ENCODE data around the gene IFNGR1. TPM values are rescaled to one million over a fixed set of nuclear protein-coding genes. Genes with fewer than 3 reads are reported as not detected.

Gene IFNGR1
- total and polyA plus RNA-seq, 2 experiments from 2014 or later = 22.8 to 23.2 TPM

GRCh38 chr6:137216875-137217553 lies 2.2 kb downstream of the IFNGR1 start (continued):
- TF ChIP-seq EZH2 (IDR thresholded peaks at IDR 0.05; ENCODE audit: low read depth, unreplicated experiment) = no peak
- TF ChIP-seq, protein P1, sequence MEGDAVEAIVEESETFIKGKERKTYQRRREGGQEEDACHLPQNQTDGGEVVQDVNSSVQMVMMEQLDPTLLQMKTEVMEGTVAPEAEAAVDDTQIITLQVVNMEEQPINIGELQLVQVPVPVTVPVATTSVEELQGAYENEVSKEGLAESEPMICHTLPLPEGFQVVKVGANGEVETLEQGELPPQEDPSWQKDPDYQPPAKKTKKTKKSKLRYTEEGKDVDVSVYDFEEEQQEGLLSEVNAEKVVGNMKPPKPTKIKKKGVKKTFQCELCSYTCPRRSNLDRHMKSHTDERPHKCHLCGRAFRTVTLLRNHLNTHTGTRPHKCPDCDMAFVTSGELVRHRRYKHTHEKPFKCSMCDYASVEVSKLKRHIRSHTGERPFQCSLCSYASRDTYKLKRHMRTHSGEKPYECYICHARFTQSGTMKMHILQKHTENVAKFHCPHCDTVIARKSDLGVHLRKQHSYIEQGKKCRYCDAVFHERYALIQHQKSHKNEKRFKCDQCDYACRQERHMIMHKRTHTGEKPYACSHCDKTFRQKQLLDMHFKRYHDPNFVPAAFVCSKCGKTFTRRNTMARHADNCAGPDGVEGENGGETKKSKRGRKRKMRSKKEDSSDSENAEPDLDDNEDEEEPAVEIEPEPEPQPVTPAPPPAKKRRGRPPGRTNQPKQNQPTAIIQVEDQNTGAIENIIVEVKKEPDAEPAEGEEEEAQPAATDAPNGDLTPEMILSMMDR (conservative IDR thresholded peaks at IDR 0.05; ENCODE audit: low read depth in 2 of 2) = no peak
- TF ChIP-seq CREB1 (CRISPR knock-in tag; IDR thresholded peaks at IDR 0.05; ENCODE audit: low read depth) = no peak

GRCh38 chr6:137216106-137216505 lies 3.1 kb downstream of the IFNGR1 start:
- no peaks in the 10 kb centered on the region for H3K27me3 Mint-ChIP-seq (ENCODE audit: insufficient read depth, low read depth, poor library complexity)
- ATAC-seq (no peak), DNase-seq (ENCODE audit: low spot score) (no peak)
- no peak overlapping the region for H3K27ac Mint-ChIP-seq
- Histone ChIP-seq H3K4me2 (no peak overlapping the region), H3K4me1 (ENCODE audit: insufficient read depth) (peaks cover 13% of the 10 kb centered on the region), H3K9me2 (ENCODE audit: insufficient read depth) (no peaks in the 10 kb centered on the region; the same call in 1 of the 2 replicates), H3K4me3 (no peak overlapping the region), H2AFZ (no peak overlapping the region), H3K27me3 (ENCODE audit: insufficient read depth) (no peaks in the 10 kb centered on the region), H3K27ac (ENCODE audit: low read depth) (no peak overlapping the region), H4K20me1 (replicated peaks; ENCODE audit: insufficient read depth) (peaks cover 28% of the 10 kb centered on the region), H3K79me2 (replicated peaks; ENCODE audit: insufficient read depth) (peaks cover 78% of the 10 kb centered on the region), H3F3A (replicated peaks; ENCODE audit: low read depth) (no peaks in the 10 kb centered on the region), H3K36me3 (ENCODE audit: insufficient read depth) (no peaks in the 10 kb centered on the region)
- peaks cover 24% of the 10 kb centered on the region for H3K36me3 Mint-ChIP-seq (ENCODE audit: low read depth)
- H3K4me3 Mint-ChIP-seq = no peak overlapping the region
- H3K4me1 Mint-ChIP-seq = peaks cover 19% of the 10 kb centered on the region
- H3K9me3 Mint-ChIP-seq = peaks cover 14% of the 10 kb centered on the region; the same call in 2 of the 3 replicates
- no peak for TF ChIP-seq EZH2phosphoT487 (IDR thresholded peaks at IDR 0.05; ENCODE audit: unreplicated experiment)
- TF ChIP-seq EZH2 (IDR thresholded peaks at IDR 0.05; ENCODE audit: low read depth, unreplicated experiment) = no peak
- TF ChIP-seq, protein P1 (conservative IDR thresholded peaks at IDR 0.05; ENCODE audit: low read depth in 2 of 2) = no peak
- no peak for TF ChIP-seq ZNF331 (CRISPR knock-in tag; IDR thresholded peaks at IDR 0.05; ENCODE audit: low read depth)
- no peak for TF ChIP-seq POLR2AphosphoS5 (IDR thresholded peaks at IDR 0.05; ENCODE audit: low read depth)
- no peak for TF ChIP-seq NANOG (IDR thresholded peaks at IDR 0.05; ENCODE audit: borderline replicate concordance)
- TF ChIP-seq, protein P2, sequence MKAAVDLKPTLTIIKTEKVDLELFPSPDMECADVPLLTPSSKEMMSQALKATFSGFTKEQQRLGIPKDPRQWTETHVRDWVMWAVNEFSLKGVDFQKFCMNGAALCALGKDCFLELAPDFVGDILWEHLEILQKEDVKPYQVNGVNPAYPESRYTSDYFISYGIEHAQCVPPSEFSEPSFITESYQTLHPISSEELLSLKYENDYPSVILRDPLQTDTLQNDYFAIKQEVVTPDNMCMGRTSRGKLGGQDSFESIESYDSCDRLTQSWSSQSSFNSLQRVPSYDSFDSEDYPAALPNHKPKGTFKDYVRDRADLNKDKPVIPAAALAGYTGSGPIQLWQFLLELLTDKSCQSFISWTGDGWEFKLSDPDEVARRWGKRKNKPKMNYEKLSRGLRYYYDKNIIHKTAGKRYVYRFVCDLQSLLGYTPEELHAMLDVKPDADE (IDR thresholded peaks at IDR 0.05) = no peak
- TF ChIP-seq STAT1 (IDR thresholded peaks at IDR 0.05; ENCODE audit: unreplicated experiment) = no peak
- no peak for TF ChIP-seq ZNF114 (CRISPR knock-in tag; IDR thresholded peaks at IDR 0.05)
- TF ChIP-seq, protein P3, sequence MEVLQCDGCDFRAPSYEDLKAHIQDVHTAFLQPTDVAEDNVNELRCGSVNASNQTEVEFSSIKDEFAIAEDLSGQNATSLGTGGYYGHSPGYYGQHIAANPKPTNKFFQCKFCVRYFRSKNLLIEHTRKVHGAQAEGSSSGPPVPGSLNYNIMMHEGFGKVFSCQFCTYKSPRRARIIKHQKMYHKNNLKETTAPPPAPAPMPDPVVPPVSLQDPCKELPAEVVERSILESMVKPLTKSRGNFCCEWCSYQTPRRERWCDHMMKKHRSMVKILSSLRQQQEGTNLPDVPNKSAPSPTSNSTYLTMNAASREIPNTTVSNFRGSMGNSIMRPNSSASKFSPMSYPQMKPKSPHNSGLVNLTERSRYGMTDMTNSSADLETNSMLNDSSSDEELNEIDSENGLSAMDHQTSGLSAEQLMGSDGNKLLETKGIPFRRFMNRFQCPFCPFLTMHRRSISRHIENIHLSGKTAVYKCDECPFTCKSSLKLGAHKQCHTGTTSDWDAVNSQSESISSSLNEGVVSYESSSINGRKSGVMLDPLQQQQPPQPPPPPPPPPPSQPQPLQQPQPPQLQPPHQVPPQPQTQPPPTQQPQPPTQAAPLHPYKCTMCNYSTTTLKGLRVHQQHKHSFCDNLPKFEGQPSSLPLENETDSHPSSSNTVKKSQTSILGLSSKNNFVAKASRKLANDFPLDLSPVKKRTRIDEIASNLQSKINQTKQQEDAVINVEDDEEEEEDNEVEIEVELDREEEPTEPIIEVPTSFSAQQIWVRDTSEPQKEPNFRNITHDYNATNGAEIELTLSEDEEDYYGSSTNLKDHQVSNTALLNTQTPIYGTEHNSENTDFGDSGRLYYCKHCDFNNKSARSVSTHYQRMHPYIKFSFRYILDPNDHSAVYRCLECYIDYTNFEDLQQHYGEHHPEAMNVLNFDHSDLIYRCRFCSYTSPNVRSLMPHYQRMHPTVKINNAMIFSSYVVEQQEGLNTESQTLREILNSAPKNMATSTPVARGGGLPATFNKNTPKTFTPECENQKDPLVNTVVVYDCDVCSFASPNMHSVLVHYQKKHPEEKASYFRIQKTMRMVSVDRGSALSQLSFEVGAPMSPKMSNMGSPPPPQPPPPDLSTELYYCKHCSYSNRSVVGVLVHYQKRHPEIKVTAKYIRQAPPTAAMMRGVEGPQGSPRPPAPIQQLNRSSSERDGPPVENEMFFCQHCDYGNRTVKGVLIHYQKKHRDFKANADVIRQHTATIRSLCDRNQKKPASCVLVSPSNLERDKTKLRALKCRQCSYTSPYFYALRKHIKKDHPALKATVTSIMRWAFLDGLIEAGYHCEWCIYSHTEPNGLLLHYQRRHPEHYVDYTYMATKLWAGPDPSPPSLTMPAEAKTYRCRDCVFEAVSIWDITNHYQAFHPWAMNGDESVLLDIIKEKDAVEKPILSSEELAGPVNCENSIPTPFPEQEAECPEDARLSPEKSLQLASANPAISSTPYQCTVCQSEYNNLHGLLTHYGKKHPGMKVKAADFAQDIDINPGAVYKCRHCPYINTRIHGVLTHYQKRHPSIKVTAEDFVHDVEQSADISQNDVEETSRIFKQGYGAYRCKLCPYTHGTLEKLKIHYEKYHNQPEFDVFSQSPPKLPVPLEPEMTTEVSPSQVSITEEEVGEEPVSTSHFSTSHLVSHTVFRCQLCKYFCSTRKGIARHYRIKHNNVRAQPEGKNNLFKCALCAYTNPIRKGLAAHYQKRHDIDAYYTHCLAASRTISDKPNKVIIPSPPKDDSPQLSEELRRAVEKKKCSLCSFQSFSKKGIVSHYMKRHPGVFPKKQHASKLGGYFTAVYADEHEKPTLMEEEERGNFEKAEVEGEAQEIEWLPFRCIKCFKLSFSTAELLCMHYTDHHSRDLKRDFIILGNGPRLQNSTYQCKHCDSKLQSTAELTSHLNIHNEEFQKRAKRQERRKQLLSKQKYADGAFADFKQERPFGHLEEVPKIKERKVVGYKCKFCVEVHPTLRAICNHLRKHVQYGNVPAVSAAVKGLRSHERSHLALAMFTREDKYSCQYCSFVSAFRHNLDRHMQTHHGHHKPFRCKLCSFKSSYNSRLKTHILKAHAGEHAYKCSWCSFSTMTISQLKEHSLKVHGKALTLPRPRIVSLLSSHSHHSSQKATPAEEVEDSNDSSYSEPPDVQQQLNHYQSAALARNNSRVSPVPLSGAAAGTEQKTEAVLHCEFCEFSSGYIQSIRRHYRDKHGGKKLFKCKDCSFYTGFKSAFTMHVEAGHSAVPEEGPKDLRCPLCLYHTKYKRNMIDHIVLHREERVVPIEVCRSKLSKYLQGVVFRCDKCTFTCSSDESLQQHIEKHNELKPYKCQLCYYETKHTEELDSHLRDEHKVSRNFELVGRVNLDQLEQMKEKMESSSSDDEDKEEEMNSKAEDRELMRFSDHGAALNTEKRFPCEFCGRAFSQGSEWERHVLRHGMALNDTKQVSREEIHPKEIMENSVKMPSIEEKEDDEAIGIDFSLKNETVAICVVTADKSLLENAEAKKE (CRISPR knock-in tag; IDR thresholded peaks at IDR 0.05) = no peak
- no peak for TF ChIP-seq CREB1 (CRISPR knock-in tag; IDR thresholded peaks at IDR 0.05; ENCODE audit: low read depth)
